Lung (tissue), 12 donors: ENCODE results near the gene ENDOV. TPM values are rescaled to one million over a fixed set of nuclear protein-coding genes. Genes with fewer than 3 reads are reported as not detected.

Experiments used
- ATAC-seq: fragments of 200-7000 bp; cut with Tn5 transposase; one replicate; pipeline ENCODE4 v1.9.1; 2020; ENCODE audit warnings: moderate number of reproducible peaks; ENCODE audit not compliant: insufficient read depth, low FRiP score
- DNase-seq, 3 donors: peaks; one replicate each; pipeline ENCODE4 v3.0.0-alpha.2; 2013 to 2017
- H3K27ac ChIP-seq, 2 donors: one replicate each; pipeline ENCODE4 v1.5.1; 2013; ENCODE audit warnings: mild to moderate bottlenecking in 2 of 2, moderate library complexity in 2 of 2, control low read depth in 1 of 2, inconsistent platforms in 1 of 2, low read depth in 1 of 2, low read length in 1 of 2
- H3K27me3 ChIP-seq, 3 donors: one replicate each; pipeline ENCODE4 v1.5.1; 2013; ENCODE audit warnings: low read length in 2 of 3; ENCODE audit not compliant: control insufficient read depth in 3 of 3, insufficient read depth in 3 of 3
- H3K36me3 ChIP-seq, 4 donors: one replicate each; pipeline ENCODE4 v1.5.1; 2013; ENCODE audit warnings: low read length in 4 of 4, mild to moderate bottlenecking in 1 of 4, moderate library complexity in 1 of 4; ENCODE audit not compliant: control insufficient read depth in 4 of 4, insufficient read depth in 4 of 4
- H3K4me1 ChIP-seq, 5 donors: one replicate each; pipeline ENCODE4 v1.5.1; 2013; ENCODE audit warnings: low read length in 5 of 5, mild to moderate bottlenecking in 2 of 5, moderate library complexity in 1 of 5; ENCODE audit not compliant: control insufficient read depth in 5 of 5, insufficient read depth in 5 of 5
- H3K4me3 ChIP-seq: one replicate; pipeline ENCODE4 v1.5.1; 2013; ENCODE audit warnings: mild to moderate bottlenecking, control low read depth, moderate library complexity
- H3K9ac ChIP-seq, 2 donors: one replicate each; pipeline ENCODE4 v1.5.1; 2013; ENCODE audit warnings: low read length in 2 of 2, control low read depth in 1 of 2; ENCODE audit not compliant: insufficient read depth in 1 of 2
- H3K9me3 ChIP-seq, 4 donors: one replicate each; pipeline ENCODE4 v1.5.1; 2013; ENCODE audit warnings: low read length in 3 of 4, mild to moderate bottlenecking in 1 of 4, moderate library complexity in 1 of 4; ENCODE audit not compliant: control insufficient read depth in 4 of 4, insufficient read depth in 3 of 4
- CTCF ChIP-seq: IDR thresholded peaks from 2 replicates; pipeline ENCODE4 v1.5.1; 2012; ENCODE audit warnings: mild to moderate bottlenecking; ENCODE audit errors: control extremely low read depth, extremely low read depth
- WGBS, 2 donors: extraction: QIAGEN DNeasy Blood & Tissue Kit; methylation state at CpG; one replicate each; pipeline ENCODE4 v1.1.7; 2013; 5-methylcytosine and 5-hydroxymethylcytosine counted together
- polyA plus RNA-seq, 2 donors: library from polyadenylated mRNA; stranded (reverse); fragments of 200-250 nt; gene quantifications; one replicate each; pipeline ENCODE4 v1.2.1, GENCODE V29; 2013
- total RNA-seq, 2 donors: library from RNA; depleted of rRNA in 1 of 2; stranded (reverse); fragments of >200 nt in 1 of 2; gene quantifications; one replicate each; pipeline ENCODE4 v1.2.1, GENCODE V29; 2014 to 2021
- donor health status: control.
- donor health status: control.
- donor health status: Bipolar disorder and iron deficiency.
- donor health status: healthy.
- donor health status: DM: yes; HTN: yes; CAD: no.

The ENDOV gene
- total and polyA plus RNA-seq, 4 donors, result 11.8 to 28.8 (median 22.4) TPM

- no peaks in the 10 kb centered on the region for H3K36me3 ChIP-seq
- H3K9me3 ChIP-seq, result no peaks in the 10 kb centered on the region
- H3K4me1 ChIP-seq, result peaks cover 0 to 33% (median 8%) of the 10 kb centered on the region in 5 donors
- TF ChIP-seq CTCF, result no peak
- no peak overlapping the region for H3K9ac ChIP-seq
- 81 to 93% methylated on average over 14 of the region's 14 CpGs for WGBS, 2 donors
- no peak overlapping the region for H3K4me3 ChIP-seq
- H3K27me3 ChIP-seq, result no peaks in the 10 kb centered on the region
- DNase-seq (no peak), ATAC-seq (no peak)
- H3K27ac ChIP-seq, result no peak overlapping the region
Measured at GRCh38 chr17:80452173-80452915, 37.4 kb downstream of the ENDOV start.

GRCh38 chr17:80453126-80453997, 38.4 kb downstream of the ENDOV start:
- Histone ChIP-seq H3K27me3 (peaks cover 0 to 3% (median 0%) of the 10 kb centered on the region in 3 donors), H3K36me3 (no peaks in the 10 kb centered on the region), H3K4me3 (no peak overlapping the region), H3K4me1 (peaks cover 0 to 34% (median 8%) of the 10 kb centered on the region in 5 donors), H3K9me3 (no peaks in the 10 kb centered on the region), H3K27ac (peak overlapping the region in 1 of 2 donors; percentile 96), H3K9ac (no peak overlapping the region)
- no peak for TF ChIP-seq CTCF
- no peak for DNase-seq
- ATAC-seq, result no peak
- WGBS, 2 donors, result 84 to 89% methylated on average over 19 of the region's 19 CpGs

- Histone ChIP-seq H3K9ac (peak overlapping the region; percentile 14 to 79), H3K9me3 (no peaks in the 10 kb centered on the region), H3K4me1 (peaks cover 0 to 34% (median 8%) of the 10 kb centered on the region in 5 donors), H3K36me3 (no peaks in the 10 kb centered on the region), H3K27me3 (peaks cover 0 to 5% (median 0%) of the 10 kb centered on the region in 3 donors), H3K4me3 (peak overlapping the region; percentile 68), H3K27ac (peak overlapping the region; percentile 89 to 96)
- no peak for TF ChIP-seq CTCF
- DNase-seq (no peak), ATAC-seq (peak; percentile 22)
- WGBS, 2 donors, result 34 to 35% methylated on average over 35 to 36 of the region's 36 CpGs
Measured at GRCh38 chr17:80453998-80454556, 39.1 kb downstream of the ENDOV start.
